Measurements from ENCODE around the gene HSD17B14. TPM values are rescaled to one million over a fixed set of nuclear protein-coding genes. Genes with fewer than 3 reads are reported as not detected.

Gene HSD17B14
- total RNA-seq, 1 experiment from 2014 or later: 3.9 TPM

- TF ChIP-seq, protein P1, sequence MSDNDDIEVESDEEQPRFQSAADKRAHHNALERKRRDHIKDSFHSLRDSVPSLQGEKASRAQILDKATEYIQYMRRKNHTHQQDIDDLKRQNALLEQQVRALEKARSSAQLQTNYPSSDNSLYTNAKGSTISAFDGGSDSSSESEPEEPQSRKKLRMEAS (IDR thresholded peaks at IDR 0.05): no peak
- no peak for TF ChIP-seq YY1 (IDR thresholded peaks at IDR 0.05; ENCODE audit: extremely low read depth, insufficient replicate concordance, low read depth, low read length)
- no peak for TF ChIP-seq CBX3 (IDR thresholded peaks at IDR 0.05; ENCODE audit: low read depth)
- TF ChIP-seq ELF1 (IDR thresholded peaks at IDR 0.05; ENCODE audit: borderline replicate concordance, low read depth): no peak
- TF ChIP-seq SRF (IDR thresholded peaks at IDR 0.05; ENCODE audit: low read depth): no peak
Observed at GRCh38 chr19:48784527-48784926, 51.8 kb downstream of the HSD17B14 start (continued).

- ATAC-seq: peak; percentile 29; the same call in 1 of the 2 replicates
- ChIA-PET POLR2A (interaction anchor here (0.7 kb wide), 1 partner anchor 10 kb away, joined by 3 read pairs; no protein-coding TSS in a partner anchor), RAD21 (ENCODE audit: low non-redundant PET in 1 of 2, low total read pairs in 2 of 2, uncharacterized antibody in 2 of 2, unreplicated experiment in 2 of 2) (no interaction called here), CTCF (no interaction called here)
- DNase-seq (ENCODE audit: low read depth, low spot score): no peak
- Histone ChIP-seq H3K9me3 (ENCODE audit: control insufficient read depth in 1 of 2, insufficient read depth in 1 of 2, low read depth in 1 of 2, low read length in 2 of 2) (no peaks in the 10 kb centered on the region), H2AFZ (ENCODE audit: low read depth, low read length, poor library complexity, severe bottlenecking) (peak overlapping the region; percentile 83), H3K9ac (ENCODE audit: low read length) (no peak overlapping the region), H3K4me2 (ENCODE audit: low read length) (peak overlapping the region; percentile 34), H3K79me2 (ENCODE audit: insufficient read depth, low read length) (no peaks in the 10 kb centered on the region), H3K4me3 (replicated peaks in 1 of 2; ENCODE audit: low read depth in 1 of 2, low read length in 2 of 2) (no peak overlapping the region), H3K27me3 (ENCODE audit: insufficient read depth, low read length) (no peaks in the 10 kb centered on the region), H3K36me3 (ENCODE audit: control insufficient read depth in 1 of 2, insufficient read depth in 2 of 2, low read length in 2 of 2) (no peaks in the 10 kb centered on the region), H3K4me1 (ENCODE audit: control insufficient read depth in 1 of 2, insufficient read depth in 2 of 2, low read length in 2 of 2) (peaks cover 23 to 28% of the 10 kb centered on the region in 2 experiments; a peak in 3 of 4 replicates), H4K20me1 (ENCODE audit: insufficient read depth) (no peaks in the 10 kb centered on the region), H3K27ac (ENCODE audit: low read depth, low read length) (peak overlapping the region; percentile 36), H3K9me2 (ENCODE audit: insufficient read depth) (no peaks in the 10 kb centered on the region)
- intact Hi-C loops (cut with micrococcal nuclease): no loop called here
- TF ChIP-seq YY1 (IDR thresholded peaks at IDR 0.05; ENCODE audit: extremely low read depth, insufficient replicate concordance, low read depth, low read length): no peak
- TF ChIP-seq FOSL1 (IDR thresholded peaks at IDR 0.05; ENCODE audit: low read depth): peak; percentile 52; the same call in 1 of the 2 replicates
- peak; percentile 72 for TF ChIP-seq TCF7L2 (IDR thresholded peaks at IDR 0.05; ENCODE audit: borderline replicate concordance, extremely low read depth, insufficient read depth, insufficient read length)
- TF ChIP-seq, protein P1 (IDR thresholded peaks at IDR 0.05): peak; percentile 72
- peak; percentile 56; the same call in 1 of the 2 replicates for TF ChIP-seq JUND (IDR thresholded peaks at IDR 0.05)
- TF ChIP-seq EZH2 (IDR thresholded peaks at IDR 0.05): no peak
- BruUV-seq (replicated peaks): TSS peak; percentile 95
Observed at GRCh38 chr19:48780631-48781391, 55.5 kb downstream of the HSD17B14 start.

All from HCT116 (cell line).